Liver (tissue), 9 donors: ENCODE measurements around the gene LANCL3. TPM values are rescaled to one million over a fixed set of nuclear protein-coding genes. Genes with fewer than 3 reads are reported as not detected.

Experiments used
- DNase-seq: peaks from one replicate; pipeline ENCODE4 v3.0.0-alpha.2; 2017; ENCODE audit warnings: low spot score
- H3K27ac ChIP-seq, 2 donors: one replicate each; pipeline ENCODE4 v1.7.0; 2013; ENCODE audit warnings: inconsistent platforms in 2 of 2, low read length in 2 of 2, control low read depth in 1 of 2, low read depth in 1 of 2, mild to moderate bottlenecking in 1 of 2
- H3K27me3 ChIP-seq, 4 donors: one replicate each; pipeline versions ENCODE4 v1.6.1 to v1.7.0; 2013; ENCODE audit warnings: low read length in 3 of 4, inconsistent platforms in 1 of 4, mild to moderate bottlenecking in 1 of 4, moderate library complexity in 1 of 4; ENCODE audit not compliant: control insufficient read depth in 4 of 4, insufficient read depth in 4 of 4
- H3K36me3 ChIP-seq, 4 donors: one replicate each; pipeline versions ENCODE4 v1.6.1 to v1.7.0; 2013; ENCODE audit warnings: low read length in 3 of 4, mild to moderate bottlenecking in 3 of 4, low read depth in 1 of 4, moderate library complexity in 1 of 4; ENCODE audit not compliant: control insufficient read depth in 4 of 4, insufficient read depth in 3 of 4
- H3K4me1 ChIP-seq, 4 donors: one replicate each; pipeline versions ENCODE4 v1.6.1 to v1.7.0; 2013; ENCODE audit warnings: low read length in 3 of 4, mild to moderate bottlenecking in 3 of 4, moderate library complexity in 1 of 4; ENCODE audit not compliant: control insufficient read depth in 4 of 4, insufficient read depth in 4 of 4
- H3K4me3 ChIP-seq, 3 donors: one replicate each; pipeline versions ENCODE4 v1.6.1 to v1.7.0; 2013; ENCODE audit warnings: low read length in 3 of 3, control low read depth in 1 of 3, low read depth in 1 of 3, mild to moderate bottlenecking in 1 of 3
- H3K9ac ChIP-seq, 2 donors: one replicate each; pipeline ENCODE4 v1.7.0; 2013; ENCODE audit warnings: low read length in 2 of 2, mild to moderate bottlenecking in 2 of 2, moderate library complexity in 2 of 2, control low read depth in 1 of 2, low read depth in 1 of 2
- H3K9me3 ChIP-seq, 4 donors: one replicate each; pipeline versions ENCODE4 v1.6.1 to v1.7.0; 2013; ENCODE audit warnings: low read length in 3 of 4; ENCODE audit not compliant: control insufficient read depth in 4 of 4
- ATF3 ChIP-seq: IDR thresholded peaks from 2 replicates; pipeline ENCODE4 v1.6.1; 2016; ENCODE audit warnings: antibody characterized with exemption
- CTCF ChIP-seq: fragments of 150-350 bp; IDR thresholded peaks from 2 replicates; pipeline ENCODE4 v1.5.1; 2017; ENCODE audit warnings: improper control_type of control experiment, low read depth, low read length; ENCODE audit not compliant: missing input control
- EGR1 ChIP-seq, 2 donors: IDR thresholded peaks; 2 replicates each; pipeline ENCODE4 v1.6.1; 2016 to 2018; ENCODE audit warnings: antibody characterized with exemption in 2 of 2, low read depth in 2 of 2
- FOXA1 ChIP-seq: IDR thresholded peaks from 2 replicates; pipeline ENCODE4 v1.6.1; 2016; ENCODE audit warnings: antibody characterized with exemption
- FOXA2 ChIP-seq: IDR thresholded peaks from 2 replicates; pipeline ENCODE4 v1.6.1; 2016; ENCODE audit warnings: antibody characterized with exemption
- GABPA ChIP-seq, 2 donors: IDR thresholded peaks in 1 of 2; conservative IDR thresholded peaks in 1 of 2; 2 replicates each; pipeline ENCODE4 v1.6.1; 2016; ENCODE audit warnings: antibody characterized with exemption in 2 of 2, mild to moderate bottlenecking in 1 of 2, moderate library complexity in 1 of 2
- HNF4A ChIP-seq, 2 donors: conservative IDR thresholded peaks; 2 replicates each; pipeline ENCODE4 v1.6.1; 2016; ENCODE audit warnings: antibody characterized with exemption in 2 of 2, mild to moderate bottlenecking in 2 of 2
- HNF4G ChIP-seq: IDR thresholded peaks from 2 replicates; pipeline ENCODE4 v1.6.1; 2016; ENCODE audit warnings: antibody characterized with exemption
- JUND ChIP-seq, 2 donors: IDR thresholded peaks; 2 replicates each; pipeline ENCODE4 v1.6.1; 2016; ENCODE audit warnings: antibody characterized with exemption in 2 of 2
- MAX ChIP-seq: IDR thresholded peaks from 2 replicates; pipeline ENCODE4 v1.6.1; 2016; ENCODE audit warnings: antibody characterized with exemption
- NR2F2 ChIP-seq: IDR thresholded peaks from 2 replicates; pipeline ENCODE4 v1.6.1; 2016; ENCODE audit warnings: antibody characterized with exemption
- RAD21 ChIP-seq, 2 donors: IDR thresholded peaks; 2 replicates each; pipeline ENCODE4 v1.6.1; 2016; ENCODE audit warnings: antibody characterized with exemption in 2 of 2, mild to moderate bottlenecking in 2 of 2
- REST ChIP-seq: IDR thresholded peaks from 2 replicates; pipeline ENCODE4 v1.6.1; 2016; ENCODE audit warnings: antibody characterized with exemption, mild to moderate bottlenecking
- RXRA ChIP-seq, 2 donors: IDR thresholded peaks; 2 replicates each; pipeline ENCODE4 v1.6.1; 2017 to 2018; ENCODE audit warnings: antibody characterized with exemption in 2 of 2, mild to moderate bottlenecking in 1 of 2
- SP1 ChIP-seq: IDR thresholded peaks from 2 replicates; pipeline ENCODE4 v1.6.1; 2018; ENCODE audit warnings: antibody characterized with exemption, mild to moderate bottlenecking
- TAF1 ChIP-seq: conservative IDR thresholded peaks from 2 replicates; pipeline ENCODE4 v1.6.1; 2016; ENCODE audit warnings: antibody characterized with exemption, mild to moderate bottlenecking
- YY1 ChIP-seq: IDR thresholded peaks from 2 replicates; pipeline ENCODE4 v1.6.1; 2016; ENCODE audit warnings: antibody characterized with exemption, mild to moderate bottlenecking
- ZBTB33 ChIP-seq: IDR thresholded peaks from 2 replicates; pipeline ENCODE4 v1.6.1; 2016; ENCODE audit warnings: antibody characterized with exemption
- polyA plus RNA-seq, 2 donors: library from polyadenylated mRNA; stranded (reverse) in 1 of 2; unstranded in 1 of 2; fragments of 200-250 nt in 1 of 2; fragments of >200 nt in 1 of 2; fragmentation: Nextera tagmentation in 1 of 2; extraction: Ambion mirVana in 1 of 2; gene quantifications; one replicate each; pipeline versions ENCODE4 v1.2.1 to v1.2.3, GENCODE V29; 2013 to 2015
- total RNA-seq, 2 donors: library from RNA; depleted of rRNA; stranded (reverse); fragments of >200 nt; gene quantifications; one replicate each; pipeline ENCODE4 v1.2.3, GENCODE V29; 2014
- donor health status: healthy.
- donor health status: healthy.
- donor health status: healthy.
- donor health status: healthy.
- donor health status: healthy.

The LANCL3 gene
- total and polyA plus RNA-seq, 4 donors = under 0.01 to 2.1 (median 0.01) TPM; not detected in 1

GRCh38 chrX:37627602-37628001, 56.1 kb downstream of the LANCL3 start (continued):
- peak; percentile 57 for TF ChIP-seq FOXA1
- TF ChIP-seq NR2F2 = peak; percentile 83
- TF ChIP-seq RXRA (IDR thresholded peaks at IDR 0.05) = peak; percentile 95 to 96
- peak; percentile 64 for TF ChIP-seq YY1

- no peaks in the 10 kb centered on the region for H3K4me1 ChIP-seq
- H3K27me3 ChIP-seq = no peaks in the 10 kb centered on the region
- no peak overlapping the region for H3K27ac ChIP-seq
- TF ChIP-seq RXRA (IDR thresholded peaks at IDR 0.05) (no peak), EGR1 (IDR thresholded peaks at IDR 0.05; ENCODE audit: low read depth in 2 of 2) (no peak), REST (no peak), NR2F2 (no peak), JUND (IDR thresholded peaks at IDR 0.05) (no peak), TAF1 (no peak), MAX (no peak), HNF4G (no peak), FOXA1 (no peak), SP1 (no peak), ATF3 (no peak), RAD21 (IDR thresholded peaks at IDR 0.05) (no peak), GABPA (IDR thresholded peaks at IDR 0.05 in 1 of 2, conservative IDR thresholded peaks at IDR 0.05 in 1 of 2) (no peak), YY1 (no peak), ZBTB33 (no peak), HNF4A (conservative IDR thresholded peaks at IDR 0.05) (no peak), FOXA2 (no peak), CTCF (no peak)
- DNase-seq = no peak
- H3K36me3 ChIP-seq = no peaks in the 10 kb centered on the region
- H3K9ac ChIP-seq = no peak overlapping the region
- H3K9me3 ChIP-seq = no peaks in the 10 kb centered on the region
- H3K4me3 ChIP-seq = no peak overlapping the region
Observed at GRCh38 chrX:37638047-37638446, 66.6 kb downstream of the LANCL3 start.
